HG02885 (cell line): ENCODE measurements around the gene WIPI1.

ENCODE experiments used
- ATAC-seq: cut with Tn5 transposase; IDR thresholded peaks from one replicate; pipeline ENCODE4 v1.9.1; 2021; ENCODE audit warnings: mild to moderate bottlenecking; ENCODE audit not compliant: unreplicated experiment, poor library complexity

The WIPI1 gene

GRCh38 chr17:68440526-68440925 lies 16.8 kb downstream of the WIPI1 start:
- no peak for ATAC-seq

GRCh38 chr17:68439656-68440290 lies 17.5 kb downstream of the WIPI1 start:
- no peak for ATAC-seq

- ATAC-seq: peak; percentile 65
Measured at GRCh38 chr17:68437979-68438822, 19.1 kb downstream of the WIPI1 start.

GRCh38 chr17:68435876-68436842 lies 21.1 kb downstream of the WIPI1 start:
- ATAC-seq: peak; percentile 52

GRCh38 chr17:68435361-68435760 lies 21.9 kb downstream of the WIPI1 start:
- no peak for ATAC-seq

- no peak for ATAC-seq
Measured at GRCh38 chr17:68433911-68434508, 23.3 kb downstream of the WIPI1 start.

- ATAC-seq: no peak
Measured at GRCh38 chr17:68433211-68433610, 24.1 kb downstream of the WIPI1 start.

- no peak for ATAC-seq
Measured at GRCh38 chr17:68432086-68432864, 25.0 kb downstream of the WIPI1 start.

- ATAC-seq: no peak
Measured at GRCh38 chr17:68431661-68432071, 25.6 kb downstream of the WIPI1 start.

- no peak for ATAC-seq
Measured at GRCh38 chr17:68431045-68431608, 26.2 kb downstream of the WIPI1 start.

- no peak for ATAC-seq
Measured at GRCh38 chr17:68429881-68430280, 27.4 kb downstream of the WIPI1 start.

GRCh38 chr17:68428498-68429172 lies 28.7 kb downstream of the WIPI1 start:
- no peak for ATAC-seq

GRCh38 chr17:68427575-68427974 lies 29.7 kb downstream of the WIPI1 start:
- ATAC-seq: no peak

- ATAC-seq: no peak
Measured at GRCh38 chr17:68425979-68426378, 31.3 kb downstream of the WIPI1 start.

- ATAC-seq: no peak
Measured at GRCh38 chr17:68424861-68425260, 32.4 kb downstream of the WIPI1 start.

GRCh38 chr17:68424203-68424602 lies 33.1 kb downstream of the WIPI1 start:
- no peak for ATAC-seq

GRCh38 chr17:68423251-68423650 lies 34.0 kb downstream of the WIPI1 start:
- ATAC-seq: no peak

GRCh38 chr17:68422821-68423220 lies 34.5 kb downstream of the WIPI1 start:
- no peak for ATAC-seq

GRCh38 chr17:68421486-68421885 lies 35.8 kb downstream of the WIPI1 start:
- ATAC-seq: no peak
